Activated CD4-positive, alpha-beta memory T cell treated with anti-CD3 and anti-CD28 coated beads for 36 hours (primary cell): ENCODE data around the gene CRACR2A. TPM values are rescaled to one million over a fixed set of nuclear protein-coding genes. Genes with fewer than 3 reads are reported as not detected.

ENCODE experiments used
- CTCF ChIA-PET: fragments of 350-600 bp; sonication (Branson Sonifier 250); formaldehyde crosslinking; loops from one replicate; lab custom pipeline; 2021; ENCODE audit warnings: antibody characterized with exemption, inconsistent platforms; lab: Charles Lee
- POLR2A ChIA-PET: fragments of 350-600 bp; sonication (Branson Sonifier 250); formaldehyde crosslinking; loops from one replicate; lab custom pipeline; 2021; ENCODE audit warnings: antibody characterized with exemption; lab: Charles Lee
- DNase-seq: peaks from one replicate; pipeline ENCODE4 v3.0.0-alpha.2; 2020
- H3K27ac Mint-ChIP-seq: one replicate; pipeline ENCODE4 v1.8.0; 2021; ENCODE audit warnings: mixed read lengths
- H3K27me3 Mint-ChIP-seq: one replicate; pipeline ENCODE4 v1.8.0; 2021; ENCODE audit warnings: mixed read lengths
- H3K36me3 Mint-ChIP-seq: one replicate; pipeline ENCODE4 v1.8.0; 2021; ENCODE audit warnings: mixed read lengths
- H3K4me1 Mint-ChIP-seq: one replicate; pipeline ENCODE4 v1.8.0; 2021; ENCODE audit warnings: low read depth, mixed read lengths
- H3K4me3 Mint-ChIP-seq: one replicate; pipeline ENCODE4 v1.8.0; 2021; ENCODE audit warnings: mild to moderate bottlenecking, mixed read lengths
- H3K9me3 Mint-ChIP-seq: one replicate; pipeline ENCODE4 v1.8.0; 2021; ENCODE audit warnings: mixed read lengths
- intact Hi-C: fragments of 100-400 bp; cut with micrococcal nuclease; formaldehyde crosslinking; loops from one replicate; pipeline ENCODE4 v1.15.1; 2023
- total RNA-seq, 2 experiments: library from RNA; stranded (reverse); gene quantifications; one replicate each; pipeline ENCODE4 v1.2.3, GENCODE V29; 2021

The CRACR2A gene
- total RNA-seq, 2 experiments from 2014 or later: 15.8 to 19.1 TPM

DNA sequence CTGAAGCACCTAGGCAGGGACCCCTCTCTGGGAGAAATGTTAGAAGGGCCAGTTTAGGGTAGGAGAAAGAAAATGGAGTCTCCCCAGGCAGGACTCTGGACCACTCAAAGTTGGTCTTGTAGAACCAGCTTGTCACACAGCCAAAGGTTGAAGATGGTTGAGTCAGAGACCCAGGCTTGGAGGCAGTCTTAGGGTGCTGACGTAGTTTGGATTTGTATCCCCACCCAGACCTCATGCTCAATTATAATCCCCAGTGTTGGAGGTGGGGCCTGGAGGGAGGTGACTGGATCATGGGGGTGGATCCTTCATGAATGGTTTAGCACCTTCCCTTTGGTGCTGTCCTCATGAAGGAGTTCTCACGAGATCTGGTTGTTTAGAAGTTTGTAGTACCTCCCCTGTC, 121.2 kb downstream of the CRACR2A start:
- no peak for DNase-seq
- CTCF ChIA-PET: no interaction called here

DNA sequence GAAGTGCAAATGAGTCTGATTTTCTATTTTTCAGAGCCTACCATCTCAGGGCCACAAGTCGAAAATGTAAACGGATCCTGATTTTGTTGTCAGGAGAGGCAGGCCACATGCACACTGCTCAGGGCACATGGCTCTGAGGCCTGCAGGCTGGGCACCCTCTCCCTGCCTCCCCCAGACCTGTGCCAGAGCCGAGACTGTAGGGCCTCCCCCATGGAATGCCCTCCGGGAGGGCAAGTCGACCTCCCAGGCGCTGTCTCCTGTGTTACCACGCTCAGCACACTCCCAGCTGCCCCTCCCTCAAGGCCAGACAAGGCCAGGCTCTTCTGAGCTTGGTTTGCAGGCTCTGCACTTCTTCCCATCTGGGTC, 121.7 kb downstream of the CRACR2A start:
- H3K27ac Mint-ChIP-seq: no peak overlapping the region
- POLR2A ChIA-PET: no interaction called here
- no peaks in the 10 kb centered on the region for H3K9me3 Mint-ChIP-seq

More for the DNA sequence above, 121.2 kb downstream of the CRACR2A start:
- Mint-ChIP-seq H3K27me3 (no peaks in the 10 kb centered on the region), H3K9me3 (no peaks in the 10 kb centered on the region), H3K4me3 (no peak overlapping the region), H3K4me1 (no peaks in the 10 kb centered on the region), H3K36me3 (peaks cover 19% of the 10 kb centered on the region), H3K27ac (no peak overlapping the region)
- intact Hi-C loops: no loop called here
- POLR2A ChIA-PET: no interaction called here

DNA sequence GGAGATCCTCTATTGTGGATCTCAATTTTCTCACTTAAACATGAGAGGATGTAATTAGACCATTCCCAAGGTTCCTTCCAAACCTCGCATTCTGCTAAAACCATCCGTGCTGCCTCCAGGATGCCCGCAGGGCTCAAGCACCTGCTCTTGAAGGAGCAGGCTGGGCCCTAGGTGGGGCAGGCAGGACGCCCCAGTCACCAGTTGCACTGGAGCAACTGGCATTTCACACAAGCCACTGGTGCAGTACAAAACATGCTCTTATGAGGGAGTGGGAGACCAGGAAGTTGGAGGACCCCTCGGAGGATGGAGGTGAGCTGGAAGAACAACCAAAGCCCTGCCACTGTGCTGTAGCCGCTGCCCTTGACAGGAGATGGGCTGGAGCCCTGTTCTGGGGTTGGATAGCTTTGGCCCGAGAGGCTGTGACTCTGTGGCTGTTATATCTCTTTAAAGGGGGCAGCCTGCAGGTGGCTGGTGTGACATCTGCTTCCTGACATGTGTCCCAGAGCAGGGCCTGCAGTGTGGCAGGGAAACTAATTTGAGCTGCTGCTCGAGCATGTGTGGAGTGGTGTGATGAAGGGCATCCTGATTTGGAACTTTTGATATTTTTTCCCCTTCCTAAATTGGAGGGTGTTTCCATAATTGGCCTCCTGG, 122.2 kb downstream of the CRACR2A start:
- Mint-ChIP-seq H3K36me3 (peaks cover 22% of the 10 kb centered on the region), H3K27me3 (no peaks in the 10 kb centered on the region), H3K27ac (no peak overlapping the region), H3K4me3 (no peak overlapping the region), H3K4me1 (no peaks in the 10 kb centered on the region), H3K9me3 (no peaks in the 10 kb centered on the region)
- no peak for DNase-seq
- CTCF ChIA-PET: no interaction called here
- POLR2A ChIA-PET: no interaction called here
- intact Hi-C loops: no loop called here

More for the DNA sequence above, 121.7 kb downstream of the CRACR2A start:
- CTCF ChIA-PET: no interaction called here
- DNase-seq: no peak
- Mint-ChIP-seq H3K4me3 (no peak overlapping the region), H3K36me3 (peaks cover 19% of the 10 kb centered on the region), H3K4me1 (no peaks in the 10 kb centered on the region), H3K27me3 (no peaks in the 10 kb centered on the region)
- intact Hi-C loops: no loop called here

DNA sequence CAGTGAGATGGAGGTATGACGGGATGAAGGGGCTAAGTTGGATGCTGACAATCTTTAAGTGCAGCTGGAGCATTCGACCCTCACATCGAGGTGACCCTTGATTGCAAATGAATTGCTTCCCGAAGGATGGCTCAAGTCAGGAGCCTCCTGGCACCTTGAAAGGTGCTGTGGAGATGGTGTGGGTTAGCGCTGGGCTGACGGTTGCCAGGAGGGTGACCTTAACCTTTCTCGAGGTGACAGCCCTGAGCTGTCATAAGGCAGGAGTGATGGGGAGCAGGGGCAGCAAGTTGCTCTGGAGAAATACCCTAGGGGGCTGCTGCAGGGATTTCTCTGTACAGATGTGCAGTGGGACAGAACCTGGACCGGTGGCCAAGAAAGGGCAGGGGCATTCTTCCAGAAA, 122.8 kb downstream of the CRACR2A start:
- intact Hi-C loops: no loop called here
- DNase-seq: no peak
- Mint-ChIP-seq H3K27me3 (no peaks in the 10 kb centered on the region), H3K36me3 (peaks cover 22% of the 10 kb centered on the region), H3K4me1 (no peaks in the 10 kb centered on the region), H3K27ac (no peak overlapping the region), H3K9me3 (no peaks in the 10 kb centered on the region), H3K4me3 (no peak overlapping the region)
- ChIA-PET CTCF (no interaction called here), POLR2A (no interaction called here)

DNA sequence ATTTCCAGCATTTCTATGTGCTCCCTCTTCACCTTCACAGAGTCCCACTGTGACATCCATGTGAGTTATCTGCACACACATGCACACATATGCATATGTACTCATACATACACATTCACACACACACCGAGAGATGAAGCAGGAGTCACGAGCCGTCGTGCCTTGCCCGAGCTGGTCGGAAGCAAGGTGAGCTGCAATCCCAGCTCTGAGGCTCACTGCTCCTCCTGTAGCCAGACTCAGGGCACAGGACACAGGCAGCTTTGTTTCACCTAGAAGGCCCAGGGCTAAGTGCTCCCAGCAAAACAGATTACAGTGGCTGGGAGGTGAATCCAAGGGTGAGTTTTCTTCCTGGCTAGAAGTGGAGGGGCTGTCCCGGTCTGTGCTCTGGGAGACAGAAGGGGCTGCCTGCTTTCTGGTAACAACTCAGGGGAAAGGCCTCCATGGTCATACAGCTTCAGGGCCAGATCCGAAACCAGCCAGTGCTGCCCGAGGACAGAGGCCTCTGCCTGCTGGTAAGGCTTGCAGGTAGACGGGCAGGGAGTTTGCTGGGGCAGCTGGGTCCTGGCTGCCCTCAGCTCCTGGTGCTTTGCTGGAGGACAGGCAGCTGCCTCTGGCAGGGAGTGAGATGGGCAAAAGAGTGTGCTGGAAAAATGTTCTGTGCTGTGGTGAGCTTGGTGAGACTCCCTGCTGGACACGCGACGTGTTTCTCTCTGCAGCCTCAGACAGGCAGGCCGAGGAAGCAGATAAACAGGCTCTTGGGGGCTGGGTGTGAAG, 123.7 kb downstream of the CRACR2A start:
- ChIA-PET POLR2A (no interaction called here), CTCF (no interaction called here)
- Mint-ChIP-seq H3K36me3 (peaks cover 22% of the 10 kb centered on the region), H3K9me3 (no peaks in the 10 kb centered on the region), H3K4me3 (no peak overlapping the region), H3K4me1 (no peaks in the 10 kb centered on the region), H3K27ac (no peak overlapping the region), H3K27me3 (no peaks in the 10 kb centered on the region)
- intact Hi-C loops: no loop called here
- no peak for DNase-seq

DNA sequence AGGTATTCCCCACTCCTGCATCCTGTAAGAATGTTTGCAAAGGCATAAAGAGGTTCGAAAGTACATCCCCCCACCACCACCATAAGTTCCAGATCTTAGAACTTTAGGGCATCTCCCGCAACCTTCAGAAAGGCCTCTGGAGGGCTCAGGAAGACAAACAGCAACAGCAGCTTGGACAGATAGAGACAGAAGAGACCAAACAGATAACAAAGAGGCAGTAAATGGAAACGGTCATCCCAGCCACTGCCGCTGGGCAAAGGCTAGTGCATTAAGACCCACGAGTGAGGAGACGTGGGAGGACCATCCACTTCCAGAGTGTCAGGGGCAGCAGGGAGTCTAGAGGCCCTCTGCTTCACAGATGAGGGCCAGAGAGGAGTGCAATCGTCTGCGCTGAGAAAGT, 124.3 kb downstream of the CRACR2A start:
- no peaks in the 10 kb centered on the region for H3K27me3 Mint-ChIP-seq
- H3K36me3 Mint-ChIP-seq: peaks cover 22% of the 10 kb centered on the region
- intact Hi-C loops: no loop called here
- H3K9me3 Mint-ChIP-seq: no peaks in the 10 kb centered on the region
- H3K4me1 Mint-ChIP-seq: no peaks in the 10 kb centered on the region
- no peak for DNase-seq
- no peak overlapping the region for H3K27ac Mint-ChIP-seq
- H3K4me3 Mint-ChIP-seq: no peak overlapping the region
- CTCF ChIA-PET: no interaction called here
- POLR2A ChIA-PET: no interaction called here

DNA sequence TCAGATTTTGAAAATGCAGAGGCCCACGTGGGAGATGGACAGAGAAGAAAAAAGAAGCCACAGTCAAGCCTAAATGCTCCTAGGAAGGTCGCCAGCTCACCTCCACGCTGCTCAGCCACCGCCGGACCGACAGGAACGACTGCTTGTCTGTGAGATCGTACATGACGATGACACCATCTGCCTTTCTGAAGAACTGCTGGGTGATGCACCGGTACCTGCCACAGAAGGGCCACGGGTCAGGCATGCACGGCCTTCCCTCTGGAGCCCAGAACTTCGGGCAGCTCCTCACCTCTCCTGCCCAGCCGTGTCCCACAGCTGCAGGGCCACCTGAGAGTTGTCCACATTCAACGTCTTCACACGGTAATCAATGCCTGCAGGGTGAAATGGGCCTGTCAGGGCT, 125.6 kb downstream of the CRACR2A start:
- POLR2A ChIA-PET: no interaction called here
- Mint-ChIP-seq H3K27ac (no peak overlapping the region), H3K9me3 (no peaks in the 10 kb centered on the region), H3K4me3 (no peak overlapping the region), H3K27me3 (no peaks in the 10 kb centered on the region), H3K36me3 (peaks cover 22% of the 10 kb centered on the region), H3K4me1 (no peaks in the 10 kb centered on the region)
- intact Hi-C loops: no loop called here
- DNase-seq: no peak
- CTCF ChIA-PET: no interaction called here

DNA sequence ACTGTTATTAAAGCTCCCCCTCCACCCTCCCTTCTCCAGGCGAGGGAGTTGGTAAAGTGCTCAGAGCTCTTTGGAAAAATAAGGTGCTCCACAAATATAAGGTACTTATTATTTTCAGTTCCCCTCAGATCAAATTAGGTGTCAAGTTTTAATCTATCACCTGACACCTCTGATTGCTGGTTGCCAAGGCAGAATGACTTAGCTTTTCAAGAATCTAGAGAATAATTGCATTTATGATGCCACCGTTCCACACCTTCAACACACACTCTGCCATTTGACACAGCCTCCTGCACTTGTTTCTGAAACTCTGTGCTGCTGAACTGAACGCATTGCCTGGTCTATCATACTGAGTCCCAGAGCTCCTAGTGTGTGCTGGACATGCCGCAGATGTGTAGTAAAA, 128.6 kb downstream of the CRACR2A start:
- CTCF ChIA-PET: interaction anchor here (1.9 kb wide), 1 partner anchor 324 kb away, joined by 5 read pairs; no protein-coding TSS in a partner anchor
- Mint-ChIP-seq H3K27me3 (no peaks in the 10 kb centered on the region), H3K27ac (no peak overlapping the region), H3K9me3 (no peaks in the 10 kb centered on the region), H3K4me1 (no peaks in the 10 kb centered on the region), H3K36me3 (peaks cover 28% of the 10 kb centered on the region), H3K4me3 (no peak overlapping the region)
- POLR2A ChIA-PET: no interaction called here
- intact Hi-C loops: no loop called here
- DNase-seq: no peak

DNA sequence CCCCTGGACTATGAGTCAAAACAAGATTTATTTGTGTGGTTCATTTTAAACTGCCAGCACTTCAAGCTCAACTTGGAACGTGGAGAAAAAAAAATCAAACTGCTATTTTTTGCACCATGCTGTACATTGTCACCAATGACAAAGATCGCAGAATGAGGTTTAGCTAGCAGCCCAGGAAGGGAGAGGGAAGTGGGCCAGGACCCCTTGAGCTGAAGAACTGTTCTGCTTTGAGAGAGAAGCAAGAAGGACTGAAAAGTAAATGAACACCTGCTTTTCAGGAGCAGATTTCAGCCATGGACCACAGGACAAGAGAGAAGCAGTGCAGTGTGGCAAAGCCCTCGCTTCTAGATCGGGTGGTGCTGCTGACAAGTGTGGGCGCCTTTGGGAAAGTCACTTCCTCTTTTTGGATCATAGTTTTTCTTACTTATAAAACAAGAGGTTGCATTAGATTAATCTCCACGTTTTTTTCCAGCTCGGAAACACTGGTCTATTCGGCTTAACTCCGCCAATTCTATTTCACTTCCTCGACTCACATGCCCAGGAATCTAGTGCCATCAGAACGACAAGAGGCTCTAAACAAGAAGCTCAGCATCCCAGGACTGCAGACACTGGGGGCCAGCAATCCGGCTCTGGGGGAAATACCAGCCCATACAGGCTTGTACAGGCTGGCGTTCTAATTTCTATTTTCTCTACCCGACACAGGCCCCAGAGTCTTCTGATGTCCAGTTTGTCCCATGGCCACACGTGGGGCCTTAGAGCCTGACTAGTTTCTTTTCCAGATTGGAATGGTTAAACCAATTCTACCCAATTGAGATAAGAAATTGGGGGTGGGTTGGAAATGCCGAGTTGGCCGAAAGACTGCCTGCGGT, 129.9 kb downstream of the CRACR2A start:
- H3K27ac Mint-ChIP-seq: no peak overlapping the region
- POLR2A ChIA-PET: no interaction called here

DNA sequence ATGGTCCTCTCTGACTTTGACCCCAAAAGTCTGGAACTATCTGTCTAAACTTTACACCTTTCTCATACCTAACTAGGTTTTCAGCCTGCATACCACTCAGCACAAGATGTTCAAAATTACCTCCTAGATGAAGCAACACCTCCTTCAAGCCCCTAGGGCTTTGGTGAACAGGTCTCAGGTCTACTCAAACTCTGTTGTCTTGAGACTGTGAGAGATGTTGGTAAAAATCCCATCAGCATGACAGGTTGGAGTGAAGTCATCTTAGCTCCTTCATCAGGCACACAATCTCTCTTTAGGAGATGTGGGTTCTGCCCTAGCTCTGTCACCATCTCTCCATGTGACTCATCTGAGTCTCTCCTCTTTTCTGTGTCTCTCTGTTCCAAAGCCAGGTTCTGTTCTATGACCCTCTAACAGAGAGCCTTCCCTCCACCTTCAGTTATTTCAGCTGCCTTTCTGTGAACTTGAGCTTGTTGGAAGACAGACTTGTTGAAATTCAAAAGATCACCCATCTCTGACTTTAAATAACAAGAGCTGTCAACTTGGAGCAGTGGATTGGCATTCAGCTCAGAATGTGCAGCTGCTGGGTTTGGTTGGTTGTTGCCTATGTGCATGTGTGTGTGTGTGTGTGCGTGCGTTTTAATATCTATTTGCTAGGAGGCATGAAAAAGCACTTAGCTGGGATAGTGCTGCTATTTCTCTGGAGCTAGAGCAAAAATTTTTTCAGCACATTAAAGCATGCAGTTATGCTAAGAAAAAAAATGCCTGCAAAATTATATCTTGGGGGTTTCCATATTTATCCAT, 130.7 kb downstream of the CRACR2A start:
- Mint-ChIP-seq H3K4me3 (no peak overlapping the region), H3K9me3 (no peaks in the 10 kb centered on the region), H3K4me1 (no peaks in the 10 kb centered on the region), H3K36me3 (peaks cover 27% of the 10 kb centered on the region), H3K27me3 (no peaks in the 10 kb centered on the region), H3K27ac (no peak overlapping the region)
- CTCF ChIA-PET: interaction anchor here (1.3 kb wide), 2 partner anchors 322 to 347 kb away, joined by 4 to 8 read pairs; no protein-coding TSS in a partner anchor
- POLR2A ChIA-PET: no interaction called here
- intact Hi-C loops: no loop called here
- DNase-seq: no peak

More for the DNA sequence above, 129.9 kb downstream of the CRACR2A start:
- CTCF ChIA-PET: interaction anchor here (1.3 kb wide), 2 partner anchors 323 to 348 kb away, joined by 4 to 8 read pairs; no protein-coding TSS in a partner anchor
- Mint-ChIP-seq H3K27me3 (no peaks in the 10 kb centered on the region), H3K4me3 (no peak overlapping the region), H3K36me3 (peaks cover 30% of the 10 kb centered on the region), H3K9me3 (no peaks in the 10 kb centered on the region), H3K4me1 (no peaks in the 10 kb centered on the region)
- intact Hi-C loops: no loop called here
- no peak for DNase-seq

DNA sequence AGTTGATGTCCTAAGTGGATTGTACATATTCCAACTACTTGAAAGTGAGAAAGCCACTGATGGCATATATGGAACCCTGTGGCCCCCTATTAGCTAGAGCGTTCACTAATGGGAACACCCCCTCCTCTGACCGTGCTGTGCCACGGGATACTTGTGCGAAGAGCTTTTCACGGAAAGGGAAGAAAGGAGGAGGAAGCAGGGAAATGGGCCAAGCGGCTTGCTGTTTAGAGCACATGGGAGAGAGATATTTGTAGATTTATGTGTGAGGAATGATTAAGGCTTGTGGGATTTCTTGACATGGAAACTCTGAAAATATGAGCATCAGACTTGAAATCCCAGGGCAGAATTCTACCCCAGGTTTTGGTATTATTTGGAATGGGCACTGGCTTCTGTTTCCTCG, 132.1 kb downstream of the CRACR2A start:
- CTCF ChIA-PET: interaction anchor here (1.3 kb wide), 1 partner anchor 183 kb away, joined by 4 read pairs; no protein-coding TSS in a partner anchor
- Mint-ChIP-seq H3K9me3 (no peaks in the 10 kb centered on the region), H3K36me3 (peaks cover 22% of the 10 kb centered on the region)

More for the DNA sequence above, 132.1 kb downstream of the CRACR2A start:
- intact Hi-C loops: no loop called here
- no peak overlapping the region for H3K27ac Mint-ChIP-seq
- no peak overlapping the region for H3K4me3 Mint-ChIP-seq
- no peak for DNase-seq
- POLR2A ChIA-PET: no interaction called here
- no peaks in the 10 kb centered on the region for H3K27me3 Mint-ChIP-seq
- H3K4me1 Mint-ChIP-seq: no peaks in the 10 kb centered on the region
